OCI-LY3 (cell line): Measurements from ENCODE around the gene NEK10.

Experiments
- H2AFZ ChIP-seq: fragments of 200-600, 300-600 bp; shearing (Covaris generic); 2 replicates; pipeline ENCODE4 v1.6.0; 2014; ENCODE audit warnings: antibody characterized with exemption, low read depth, low read length
- H3K27ac ChIP-seq: fragments of 200-600, 300-600 bp; sonication (generic); 2 replicates; pipeline ENCODE4 v1.5.1; 2014; ENCODE audit warnings: mild to moderate bottlenecking, low read length, moderate library complexity, mixed read lengths
- H3K27me3 ChIP-seq: fragments of 200-600, 300-600 bp; sonication (generic); 2 replicates; pipeline ENCODE4 v1.6.1; 2014; ENCODE audit warnings: low read depth, low read length, mixed read lengths
- H3K36me3 ChIP-seq: fragments of 200-600, 300-600 bp; sonication (generic); replicated peaks from 2 replicates; pipeline ENCODE3; 2014; ENCODE audit warnings: low read depth, low read length, mixed read lengths
- H3K4me1 ChIP-seq: fragments of 300-600, 200-600 bp; sonication (generic); 2 replicates; pipeline ENCODE4 v1.6.1; 2014; ENCODE audit warnings: low read length, mixed read lengths
- H3K4me2 ChIP-seq: fragments of 200-600, 300-600 bp; sonication (generic); 2 replicates; pipeline ENCODE4 v1.6.1; 2014; ENCODE audit warnings: low read length, mixed read lengths
- H3K4me3 ChIP-seq: fragments of 300-600, 200-600 bp; sonication (generic); 2 replicates; pipeline ENCODE4 v1.5.1; 2014; ENCODE audit warnings: antibody characterized with exemption, mild to moderate bottlenecking, low read length, moderate library complexity
- H3K79me2 ChIP-seq: fragments of 300-600, 200-600 bp; shearing (Covaris generic); 2 replicates; pipeline ENCODE4 v1.6.1; 2014; ENCODE audit warnings: mild to moderate bottlenecking, low read length, mixed read lengths
- H3K9ac ChIP-seq: fragments of 300-600, 200-600 bp; shearing (Covaris generic); 2 replicates; pipeline ENCODE4 v1.6.0; 2014; ENCODE audit warnings: mild to moderate bottlenecking, low read length, moderate library complexity
- H3K9me3 ChIP-seq: fragments of 200-600, 300-600 bp; shearing (Covaris generic); 2 replicates; pipeline ENCODE4 v1.6.1; 2014; ENCODE audit warnings: low read length, mixed read lengths; ENCODE audit not compliant: insufficient read depth
- H4K20me1 ChIP-seq: fragments of 200-600, 300-600 bp; sonication (generic); 2 replicates; pipeline ENCODE4 v1.6.1; 2016; ENCODE audit warnings: low read length, mixed read lengths; ENCODE audit not compliant: insufficient read depth
- CTCF ChIP-seq: fragments of 200-600, 300-600 bp; sonication (generic); IDR thresholded peaks from 2 replicates; pipeline ENCODE4 v1.5.1; 2014; ENCODE audit warnings: antibody characterized with exemption, low read length, low read depth
- EZH2phosphoT487 ChIP-seq: fragments of 200-600 bp; shearing (Covaris generic); IDR thresholded peaks from 2 replicates; pipeline ENCODE4 v1.6.1; 2018; ENCODE audit warnings: antibody characterized with exemption, mixed run types, low read depth

NEK10 gene

DNA sequence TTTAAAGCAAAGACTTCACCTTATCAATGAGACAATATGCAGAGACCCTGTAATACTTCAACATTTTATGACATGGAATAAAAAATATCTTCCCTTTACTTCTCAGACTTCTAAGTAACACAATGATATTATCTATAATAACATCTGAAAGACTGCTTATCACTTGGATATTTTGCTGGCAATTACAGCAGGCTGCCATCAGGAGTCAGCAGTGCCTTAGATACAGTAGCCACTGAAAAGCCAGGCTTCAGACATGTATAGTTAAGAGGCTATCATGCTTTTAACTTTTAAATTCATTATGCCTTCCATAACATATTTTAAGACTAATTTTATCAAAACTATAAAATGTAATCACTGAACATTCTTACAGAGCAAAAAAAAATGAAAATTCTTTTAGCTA, 227.5 kb downstream of the NEK10 start:
- H3K79me2 ChIP-seq: no peaks in the 10 kb centered on the region
- H3K4me2 ChIP-seq: no peak overlapping the region
- H3K9ac ChIP-seq: no peak overlapping the region
- no peak overlapping the region for H3K4me3 ChIP-seq
- H3K9me3 ChIP-seq: no peaks in the 10 kb centered on the region
- no peak overlapping the region for H3K27ac ChIP-seq
- H3K36me3 ChIP-seq: no peaks in the 10 kb centered on the region
- H3K4me1 ChIP-seq: no peaks in the 10 kb centered on the region
- H4K20me1 ChIP-seq: no peaks in the 10 kb centered on the region
- TF ChIP-seq EZH2phosphoT487 (no peak), CTCF (peak; percentile 33)
- H3K27me3 ChIP-seq: no peaks in the 10 kb centered on the region
- H2AFZ ChIP-seq: no peak overlapping the region

- no peak overlapping the region for H3K4me3 ChIP-seq
- H3K27me3 ChIP-seq: no peaks in the 10 kb centered on the region
- H2AFZ ChIP-seq: no peak overlapping the region
- H3K4me1 ChIP-seq: no peaks in the 10 kb centered on the region
- no peaks in the 10 kb centered on the region for H3K36me3 ChIP-seq
- H3K9me3 ChIP-seq: no peaks in the 10 kb centered on the region
- no peak overlapping the region for H3K9ac ChIP-seq
- TF ChIP-seq EZH2phosphoT487: no peak
- no peak for TF ChIP-seq CTCF
- H3K4me2 ChIP-seq: no peak overlapping the region
- no peak overlapping the region for H3K27ac ChIP-seq
- H3K79me2 ChIP-seq: no peaks in the 10 kb centered on the region
- H4K20me1 ChIP-seq: no peaks in the 10 kb centered on the region
Measured at GRCh38 chr3:27138562-27138961, 230.6 kb downstream of the NEK10 start.

- Histone ChIP-seq H3K4me2 (no peak overlapping the region), H3K9me3 (no peaks in the 10 kb centered on the region), H2AFZ (no peak overlapping the region), H3K4me1 (no peaks in the 10 kb centered on the region), H3K27ac (no peak overlapping the region), H3K79me2 (no peaks in the 10 kb centered on the region), H3K27me3 (no peaks in the 10 kb centered on the region), H3K9ac (no peak overlapping the region), H3K36me3 (no peaks in the 10 kb centered on the region), H3K4me3 (no peak overlapping the region), H4K20me1 (no peaks in the 10 kb centered on the region)
- no peak for TF ChIP-seq EZH2phosphoT487
- no peak for TF ChIP-seq CTCF
Measured at GRCh38 chr3:27138005-27138404, 231.2 kb downstream of the NEK10 start.

- Histone ChIP-seq H3K27me3 (no peaks in the 10 kb centered on the region), H3K4me1 (no peaks in the 10 kb centered on the region), H3K4me3 (no peak overlapping the region), H3K36me3 (no peaks in the 10 kb centered on the region), H2AFZ (no peak overlapping the region), H3K9me3 (no peaks in the 10 kb centered on the region), H3K4me2 (peak overlapping the region; percentile 26), H3K9ac (no peak overlapping the region), H3K79me2 (no peaks in the 10 kb centered on the region), H4K20me1 (no peaks in the 10 kb centered on the region), H3K27ac (no peak overlapping the region)
- TF ChIP-seq CTCF (peak; percentile 96), EZH2phosphoT487 (no peak)
Measured at GRCh38 chr3:27134171-27134796, 234.9 kb downstream of the NEK10 start.
